ENCODE results near the gene MAPKAPK2. TPM values are rescaled to one million over a fixed set of nuclear protein-coding genes. Genes with fewer than 3 reads are reported as not detected.

MAPKAPK2 gene
- total and polyA plus RNA-seq, 10 donors = 42.2 to 129 (median 94.2) TPM

DNA sequence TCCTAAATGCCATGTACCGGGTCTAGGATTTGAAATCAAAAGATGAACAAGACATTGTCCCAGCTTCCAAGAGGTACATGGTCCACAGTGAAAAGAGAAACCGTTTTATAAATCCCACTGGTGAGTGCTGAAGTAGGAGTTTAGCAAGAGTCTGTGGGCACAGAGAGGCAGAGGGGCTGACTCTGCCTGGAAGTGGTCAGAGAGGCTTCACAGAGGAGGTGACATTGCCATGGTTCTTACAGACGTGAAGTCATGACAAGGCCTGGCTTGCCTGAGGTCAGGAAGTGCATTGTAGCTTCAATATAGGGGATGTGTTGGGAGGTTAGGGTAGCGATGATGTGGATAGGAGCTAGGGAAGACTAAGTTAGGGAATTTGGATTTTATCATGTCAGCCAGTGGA is 28.4 kb downstream of the MAPKAPK2 start:
- intact Hi-C loops (cut with DNase I; ENCODE audit: low total_unique reads) = no loop called here
- TF ChIP-seq POLR2AphosphoS5 (IDR thresholded peaks at IDR 0.05) = peak in 1 of 3 donors; percentile 66
- TF ChIP-seq POLR2A (IDR thresholded peaks at IDR 0.05) = no peak
- TF ChIP-seq, protein P1, sequence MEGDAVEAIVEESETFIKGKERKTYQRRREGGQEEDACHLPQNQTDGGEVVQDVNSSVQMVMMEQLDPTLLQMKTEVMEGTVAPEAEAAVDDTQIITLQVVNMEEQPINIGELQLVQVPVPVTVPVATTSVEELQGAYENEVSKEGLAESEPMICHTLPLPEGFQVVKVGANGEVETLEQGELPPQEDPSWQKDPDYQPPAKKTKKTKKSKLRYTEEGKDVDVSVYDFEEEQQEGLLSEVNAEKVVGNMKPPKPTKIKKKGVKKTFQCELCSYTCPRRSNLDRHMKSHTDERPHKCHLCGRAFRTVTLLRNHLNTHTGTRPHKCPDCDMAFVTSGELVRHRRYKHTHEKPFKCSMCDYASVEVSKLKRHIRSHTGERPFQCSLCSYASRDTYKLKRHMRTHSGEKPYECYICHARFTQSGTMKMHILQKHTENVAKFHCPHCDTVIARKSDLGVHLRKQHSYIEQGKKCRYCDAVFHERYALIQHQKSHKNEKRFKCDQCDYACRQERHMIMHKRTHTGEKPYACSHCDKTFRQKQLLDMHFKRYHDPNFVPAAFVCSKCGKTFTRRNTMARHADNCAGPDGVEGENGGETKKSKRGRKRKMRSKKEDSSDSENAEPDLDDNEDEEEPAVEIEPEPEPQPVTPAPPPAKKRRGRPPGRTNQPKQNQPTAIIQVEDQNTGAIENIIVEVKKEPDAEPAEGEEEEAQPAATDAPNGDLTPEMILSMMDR (IDR thresholded peaks at IDR 0.05 in 8 of 11, conservative IDR thresholded peaks at IDR 0.05 in 3 of 11) = no peak
- Histone ChIP-seq H3K4me3 (no peak overlapping the region), H3K27me3 (replicated peaks in 1 of 7) (no peaks in the 10 kb centered on the region), H3K36me3 (no peaks in the 10 kb centered on the region), H3K9me3 (no peaks in the 10 kb centered on the region), H3K27ac (peak overlapping the region in 6 of 8 donors; percentile 17 to 87 (median 60)), H3K4me1 (peaks cover 56 to 100% (median 87%) of the 10 kb centered on the region in 6 donors)
- no peak for DNase-seq
- 54 to 73% (median 62%) methylated on average over 4 of the region's 4 CpGs for WGBS, 5 donors

DNA sequence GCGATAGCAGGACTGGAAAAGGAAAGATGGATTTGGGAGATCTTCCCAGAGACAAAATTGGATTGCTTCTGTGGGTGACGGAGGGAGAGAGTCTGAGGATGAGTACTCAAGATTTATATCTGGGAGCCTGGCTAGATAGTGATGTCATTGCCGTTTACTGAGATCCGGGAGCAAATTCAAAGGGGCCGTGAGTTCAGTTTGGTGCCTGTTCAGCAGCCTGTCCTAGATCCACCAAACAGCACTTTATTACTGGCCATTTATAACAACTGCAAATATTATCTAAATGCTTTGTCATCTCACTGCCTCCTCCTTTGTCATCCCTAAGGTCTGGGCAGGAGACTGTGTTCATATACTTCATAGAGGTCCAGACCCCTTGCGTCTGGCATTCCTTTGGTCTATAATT is 29.2 kb downstream of the MAPKAPK2 start:
- H3K27ac ChIP-seq = peak overlapping the region in 5 of 8 donors; percentile 28 to 87 (median 79)
- DNase-seq = no peak
- TF ChIP-seq, protein P1 (IDR thresholded peaks at IDR 0.05 in 8 of 11, conservative IDR thresholded peaks at IDR 0.05 in 3 of 11) = no peak
- no peak for TF ChIP-seq POLR2AphosphoS5 (IDR thresholded peaks at IDR 0.05)
- TF ChIP-seq POLR2A (IDR thresholded peaks at IDR 0.05) = no peak
- no peak overlapping the region for H3K4me3 ChIP-seq
- intact Hi-C loops (cut with DNase I; ENCODE audit: low total_unique reads) = no loop called here
- 71 to 88% (median 85%) methylated on average over 6 of the region's 6 CpGs for WGBS, 5 donors
- H3K4me1 ChIP-seq = peaks cover 49 to 100% (median 86%) of the 10 kb centered on the region in 6 donors
- H3K27me3 ChIP-seq (replicated peaks in 1 of 7) = no peaks in the 10 kb centered on the region
- no peaks in the 10 kb centered on the region for H3K36me3 ChIP-seq
- no peaks in the 10 kb centered on the region for H3K9me3 ChIP-seq

DNA sequence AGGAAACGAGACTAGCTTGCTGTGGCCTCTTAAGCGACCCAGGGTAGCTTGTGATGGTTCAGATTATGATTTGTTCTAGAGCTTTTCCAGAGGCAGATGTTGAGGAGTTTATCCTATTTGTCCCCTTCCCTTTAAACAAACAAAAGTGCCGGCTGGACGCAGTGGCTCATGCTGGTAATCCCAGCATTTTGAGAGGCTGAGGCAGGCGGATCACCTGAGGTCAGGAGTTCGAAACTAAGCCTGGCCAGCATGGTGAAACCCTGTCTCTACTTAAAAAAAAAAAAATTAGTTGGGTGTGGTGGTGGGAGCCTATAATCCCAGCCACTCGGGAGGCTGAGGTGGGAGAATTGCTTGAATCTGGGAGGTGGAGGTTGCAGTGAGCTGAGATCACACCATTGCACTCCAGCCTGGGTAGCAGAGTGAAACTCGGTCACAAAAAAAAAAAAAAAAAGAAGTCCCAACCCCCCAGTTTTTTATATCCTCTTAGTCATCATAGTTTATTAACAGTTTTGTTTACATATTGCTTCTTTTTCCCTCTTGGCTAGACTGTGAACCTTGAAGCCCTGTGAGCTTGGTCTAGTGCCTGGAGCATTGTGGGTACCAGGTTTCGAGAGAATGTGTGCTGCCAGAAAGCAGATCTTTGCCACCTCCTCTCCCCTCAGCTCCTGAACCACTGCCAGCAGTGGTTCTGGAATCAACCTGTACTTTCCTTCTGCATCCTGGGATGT is 29.8 kb downstream of the MAPKAPK2 start:
- Histone ChIP-seq H3K36me3 (no peaks in the 10 kb centered on the region), H3K4me1 (peaks cover 43 to 100% (median 86%) of the 10 kb centered on the region in 6 donors), H3K27me3 (replicated peaks in 1 of 7) (no peaks in the 10 kb centered on the region), H3K27ac (peak overlapping the region in 7 of 8 donors; percentile 9 to 87 (median 76)), H3K9me3 (no peaks in the 10 kb centered on the region), H3K4me3 (no peak overlapping the region)
- intact Hi-C loops (cut with DNase I; ENCODE audit: low total_unique reads) = no loop called here
- WGBS, 5 donors = 66 to 74% (median 72%) methylated on average over 9 of the region's 9 CpGs
- TF ChIP-seq POLR2AphosphoS5 (IDR thresholded peaks at IDR 0.05) = no peak
- TF ChIP-seq POLR2A (IDR thresholded peaks at IDR 0.05) = no peak
- TF ChIP-seq, protein P1 (IDR thresholded peaks at IDR 0.05 in 8 of 11, conservative IDR thresholded peaks at IDR 0.05 in 3 of 11) = no peak
- DNase-seq = no peak

DNA sequence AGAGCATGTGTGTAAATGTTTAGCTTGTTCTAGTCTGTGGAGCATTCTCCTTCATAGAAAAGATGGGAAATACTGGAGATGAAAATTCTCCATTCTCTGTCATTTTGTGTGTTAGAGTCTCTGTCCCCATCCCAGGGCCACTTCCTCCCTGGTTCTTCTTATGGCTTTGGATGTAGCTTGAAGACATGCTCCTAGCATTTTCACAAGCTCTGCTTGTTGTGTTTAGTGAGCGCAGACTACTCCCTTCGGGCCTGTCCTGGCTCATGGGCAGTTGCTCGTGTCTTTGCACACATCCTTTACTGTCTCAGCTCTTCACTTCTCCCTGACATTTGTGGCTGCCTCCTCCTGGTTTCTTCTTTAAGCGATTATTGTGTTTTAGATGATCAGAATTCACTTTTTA is 30.4 kb downstream of the MAPKAPK2 start:
- Histone ChIP-seq H3K36me3 (no peaks in the 10 kb centered on the region), H3K4me1 (peaks cover 43 to 100% (median 87%) of the 10 kb centered on the region in 6 donors), H3K4me3 (no peak overlapping the region), H3K27ac (peak overlapping the region in 7 of 8 donors; percentile 9 to 87 (median 76)), H3K27me3 (replicated peaks in 1 of 7) (no peaks in the 10 kb centered on the region), H3K9me3 (no peaks in the 10 kb centered on the region)
- 75 to 90% (median 78%) methylated on average over 4 of the region's 4 CpGs for WGBS, 5 donors
- intact Hi-C loops (cut with DNase I; ENCODE audit: low total_unique reads) = no loop called here
- no peak for DNase-seq
- TF ChIP-seq POLR2AphosphoS5 (IDR thresholded peaks at IDR 0.05) = no peak
- TF ChIP-seq, protein P1 (IDR thresholded peaks at IDR 0.05 in 8 of 11, conservative IDR thresholded peaks at IDR 0.05 in 3 of 11) = no peak
- no peak for TF ChIP-seq POLR2A (IDR thresholded peaks at IDR 0.05)

Measured in spleen (tissue), 11 donors.